GM10248 (cell line): ENCODE results near the gene BBIP1.
A peak's percentile ranks its signal among the peaks of the same experiment; 100 is the strongest.

Source experiments
- CTCF ChIA-PET: fragments of 300-600 bp; sonication (Branson Sonifier 250); formaldehyde crosslinking; extraction: SDS; loops from one replicate; lab custom pipeline; 2021; ENCODE audit warnings: antibody characterized with exemption; lab: Yijun Ruan, JAX
- POLR2A ChIA-PET: fragments of 350-650 bp; sonication (Branson Sonifier 250); formaldehyde crosslinking; extraction: SDS; loops from one replicate; lab custom pipeline; 2020; ENCODE audit warnings: antibody characterized with exemption; lab: Yijun Ruan, JAX
- DNase-seq: peaks from one replicate; pipeline ENCODE4 v3.0.0; 2012; ENCODE audit errors: extremely low spot score
- TF ChIP-seq, protein P1 (sequence below): IDR thresholded peaks from 2 replicates; pipeline ENCODE4 v1.5.1; 2012; ENCODE audit warnings: mild to moderate bottlenecking, low read depth; ENCODE audit errors: extremely low read depth, missing control alignments, control extremely low read depth

The BBIP1 gene

GRCh38 chr10:110931769-110932381 is 12.9 kb upstream of the BBIP1 start:
- ChIA-PET POLR2A (no interaction called here), CTCF (interaction anchor here (0.8 kb wide), 1 partner anchor 13 kb away, joined by 3 read pairs; no protein-coding TSS in a partner anchor)
- DNase-seq: no peak
- TF ChIP-seq, protein P1, sequence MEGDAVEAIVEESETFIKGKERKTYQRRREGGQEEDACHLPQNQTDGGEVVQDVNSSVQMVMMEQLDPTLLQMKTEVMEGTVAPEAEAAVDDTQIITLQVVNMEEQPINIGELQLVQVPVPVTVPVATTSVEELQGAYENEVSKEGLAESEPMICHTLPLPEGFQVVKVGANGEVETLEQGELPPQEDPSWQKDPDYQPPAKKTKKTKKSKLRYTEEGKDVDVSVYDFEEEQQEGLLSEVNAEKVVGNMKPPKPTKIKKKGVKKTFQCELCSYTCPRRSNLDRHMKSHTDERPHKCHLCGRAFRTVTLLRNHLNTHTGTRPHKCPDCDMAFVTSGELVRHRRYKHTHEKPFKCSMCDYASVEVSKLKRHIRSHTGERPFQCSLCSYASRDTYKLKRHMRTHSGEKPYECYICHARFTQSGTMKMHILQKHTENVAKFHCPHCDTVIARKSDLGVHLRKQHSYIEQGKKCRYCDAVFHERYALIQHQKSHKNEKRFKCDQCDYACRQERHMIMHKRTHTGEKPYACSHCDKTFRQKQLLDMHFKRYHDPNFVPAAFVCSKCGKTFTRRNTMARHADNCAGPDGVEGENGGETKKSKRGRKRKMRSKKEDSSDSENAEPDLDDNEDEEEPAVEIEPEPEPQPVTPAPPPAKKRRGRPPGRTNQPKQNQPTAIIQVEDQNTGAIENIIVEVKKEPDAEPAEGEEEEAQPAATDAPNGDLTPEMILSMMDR: no peak

DNA sequence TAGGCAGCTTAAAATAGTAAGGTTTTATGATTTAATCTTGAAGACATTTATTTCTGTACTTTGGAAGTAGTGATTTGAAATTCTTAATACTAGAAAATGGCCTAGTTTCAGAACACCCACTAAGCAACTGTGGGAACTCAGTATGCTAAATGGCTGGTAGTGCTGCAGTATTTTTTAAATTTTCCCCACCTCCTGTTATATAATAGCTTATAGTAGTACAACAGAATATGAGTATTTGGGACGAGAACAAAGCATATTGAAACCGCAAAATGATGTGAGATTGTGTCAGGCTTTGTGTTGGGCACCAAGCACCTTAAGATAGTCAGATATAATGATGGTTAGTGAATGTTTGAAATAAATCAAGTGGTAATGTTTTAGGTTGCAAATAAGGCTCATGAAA is 8.5 kb upstream of the BBIP1 start:
- TF ChIP-seq, protein P1: no peak
- ChIA-PET CTCF (interaction anchor here (1.3 to 2.3 kb wide), 4 partner anchors 9 to 51 kb away, joined by 3 to 7 read pairs (median 5); partner anchors contain the start of gene BBIP1), POLR2A (no interaction called here)
- DNase-seq: no peak

GRCh38 chr10:110923856-110924493 is 5.0 kb upstream of the BBIP1 start:
- TF ChIP-seq, protein P1: no peak
- no peak for DNase-seq
- ChIA-PET CTCF (interaction anchor here (1.3 kb wide), 1 partner anchor 9 kb away, joined by 3 read pairs; no protein-coding TSS in a partner anchor), POLR2A (no interaction called here)

- POLR2A ChIA-PET: interaction anchor here (2.3 kb wide), 1 partner anchor 9 kb away, joined by 10 read pairs; no protein-coding TSS in a partner anchor
- CTCF ChIA-PET: interaction anchor here (0.7 to 1.3 kb wide), 2 partner anchors 26 to 91 kb away, joined by 3 to 4 read pairs; no protein-coding TSS in a partner anchor
- TF ChIP-seq, protein P1: no peak
- DNase-seq: peak; percentile 23
These were observed 1.2 kb upstream of the BBIP1 start for GRCh38 chr10:110919971-110920881.

- ChIA-PET CTCF (interaction anchor here (0.7 to 1.8 kb wide), 6 partner anchors 9 to 309 kb away, joined by 3 to 6 read pairs (median 4); no protein-coding TSS in a partner anchor), POLR2A (interaction anchor here (0.6 to 2.3 kb wide), 10 partner anchors 10 to 507 kb away, joined by 3 to 10 read pairs (median 6); no protein-coding TSS in a partner anchor)
- DNase-seq: peak; percentile 93
- TF ChIP-seq, protein P1: peak; percentile 39
These were observed 460 bp upstream of the BBIP1 start, which contains the start of gene SHOC2 for GRCh38 chr10:110919349-110919931. TSS of gene SHOC2 (plus strand) at chr10:110919604. CDS start at chr10:110964359, 44,755 bp downstream.
